SU-DHL-6 (cell line): ENCODE data around the gene PSEN1.

Source experiments
- CTCF ChIP-seq: fragments of 200-600 bp; sonication (generic); IDR thresholded peaks from one replicate; pipeline ENCODE4 v1.5.1; 2017; ENCODE audit warnings: antibody characterized with exemption, mild to moderate bottlenecking, low read length, moderate library complexity; ENCODE audit not compliant: insufficient read depth, poor library complexity, severe bottlenecking
- EZH2phosphoT487 ChIP-seq: fragments of 200-600 bp; sonication (generic), shearing (Covaris generic); conservative IDR thresholded peaks from 2 replicates; pipeline ENCODE4 v1.6.1; 2018; ENCODE audit warnings: mild to moderate bottlenecking, antibody characterized with exemption, low read length, moderate library complexity, mixed read lengths

- TF ChIP-seq CTCF (no peak), EZH2phosphoT487 (no peak)
Observed at GRCh38 chr14:73262427-73263183, 126.3 kb downstream of the PSEN1 start.
